Activated CD4-positive, alpha-beta T cell treated with anti-CD3 and anti-CD28 coated beads for 1 hour (primary cell): ENCODE data around the gene CCDC15.
"Not testable (repeated sequence)": the region's sequence is repeated elsewhere in the genome, so short reads cannot be mapped to it uniquely, and the experiment has no call there.

Source experiments
- DNase-seq: peaks from one replicate; pipeline ENCODE4 v3.0.0-alpha.2; 2020

Gene CCDC15

DNA sequence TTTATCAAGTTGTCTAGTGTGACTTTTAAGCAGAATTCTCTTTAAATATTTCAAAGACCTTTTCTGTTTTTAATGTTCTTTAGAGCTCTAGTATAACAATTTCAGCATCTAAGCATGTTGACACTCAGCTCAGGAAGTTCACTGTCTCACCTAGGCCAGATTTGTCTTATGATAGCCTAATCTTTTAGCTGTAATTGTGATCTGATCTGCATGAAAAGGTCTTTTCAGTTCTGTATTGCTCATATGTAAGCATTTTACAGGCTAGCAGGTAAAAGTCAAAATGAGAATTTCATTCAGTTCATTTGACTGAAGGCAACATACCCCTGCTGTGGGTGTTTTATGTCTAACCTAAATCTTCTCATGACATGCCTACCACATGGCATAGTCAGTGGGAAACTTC lies 62.4 kb downstream of the CCDC15 start:
- DNase-seq, result no peak

- DNase-seq, result no peak
These were observed 66.3 kb downstream of the CCDC15 start for GRCh38 chr11:125020342-125020741.

GRCh38 chr11:125022551-125022950 lies 68.5 kb downstream of the CCDC15 start:
- DNase-seq, result no peak

DNA sequence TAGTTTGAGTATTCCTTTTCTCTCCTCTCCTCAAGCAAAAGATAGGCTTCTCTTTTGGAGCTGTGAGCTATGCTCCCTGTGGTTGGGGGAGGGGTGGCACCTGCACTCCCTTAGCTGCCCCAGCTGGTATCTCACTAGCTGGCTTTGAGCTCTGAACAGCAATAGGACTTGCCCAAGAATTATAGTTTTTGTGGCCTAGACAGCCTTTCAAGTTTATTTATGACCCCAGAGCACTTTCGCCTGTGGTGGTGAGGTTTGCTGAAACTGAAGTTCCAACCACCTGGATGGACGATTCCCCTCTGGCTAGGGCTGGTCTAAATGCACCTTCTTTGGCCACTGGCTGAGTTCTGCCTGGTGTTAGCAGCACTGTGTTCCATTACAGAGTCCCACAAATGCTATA lies 72.0 kb downstream of the CCDC15 start:
- no peak for DNase-seq

- DNase-seq, result not testable (repeated sequence)
These were observed 75.4 kb downstream of the CCDC15 start for GRCh38 chr11:125029431-125029830.

DNA sequence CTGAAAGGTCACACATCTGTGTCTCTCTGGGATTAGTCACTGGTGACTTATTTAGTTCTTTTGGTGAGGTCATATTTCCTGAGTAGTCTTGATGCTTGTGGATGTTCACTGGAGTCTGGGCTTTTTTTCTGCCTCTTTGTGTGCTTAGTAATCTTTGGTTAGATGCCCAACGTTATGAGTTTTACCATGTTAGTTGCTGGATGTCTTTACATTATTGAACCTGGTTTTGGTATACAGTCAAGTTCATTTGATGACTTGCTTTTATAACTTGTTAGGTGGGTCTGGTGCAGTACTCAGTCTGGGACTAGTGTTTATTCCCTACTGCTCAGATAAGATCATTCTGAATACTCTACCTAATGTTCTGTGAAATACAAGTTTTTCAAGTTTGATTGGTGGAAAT lies 82.9 kb downstream of the CCDC15 start:
- no peak for DNase-seq

DNA sequence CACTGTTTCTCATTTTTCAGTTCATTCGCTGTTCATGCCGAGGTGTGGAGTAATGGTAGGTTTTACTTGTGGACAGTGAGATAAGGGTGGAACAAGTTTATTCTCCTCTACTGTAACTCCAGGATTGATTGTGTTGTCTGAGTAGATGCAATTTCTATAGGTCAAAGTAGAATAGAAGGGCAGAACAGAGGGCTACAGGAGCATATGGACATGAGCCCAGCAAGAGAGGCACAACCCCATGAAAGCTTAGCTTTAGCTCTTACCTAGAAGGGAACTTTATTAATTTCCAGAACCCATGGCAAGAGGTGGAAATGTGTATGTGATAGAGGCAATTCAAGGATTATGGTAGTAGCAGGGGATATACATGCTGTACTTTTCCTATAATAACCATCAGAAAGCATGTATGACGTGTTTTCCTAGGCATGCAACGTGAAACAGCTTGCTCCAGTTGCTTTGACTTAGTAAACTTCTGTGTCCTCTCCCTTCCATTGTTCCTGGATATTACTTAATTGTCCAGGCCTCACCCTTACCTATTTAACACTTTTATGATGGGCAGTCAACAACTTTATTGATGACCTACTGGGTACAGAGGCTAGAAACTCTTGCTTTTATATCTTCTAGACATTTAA lies 95.3 kb downstream of the CCDC15 start:
- DNase-seq, result no peak

DNA sequence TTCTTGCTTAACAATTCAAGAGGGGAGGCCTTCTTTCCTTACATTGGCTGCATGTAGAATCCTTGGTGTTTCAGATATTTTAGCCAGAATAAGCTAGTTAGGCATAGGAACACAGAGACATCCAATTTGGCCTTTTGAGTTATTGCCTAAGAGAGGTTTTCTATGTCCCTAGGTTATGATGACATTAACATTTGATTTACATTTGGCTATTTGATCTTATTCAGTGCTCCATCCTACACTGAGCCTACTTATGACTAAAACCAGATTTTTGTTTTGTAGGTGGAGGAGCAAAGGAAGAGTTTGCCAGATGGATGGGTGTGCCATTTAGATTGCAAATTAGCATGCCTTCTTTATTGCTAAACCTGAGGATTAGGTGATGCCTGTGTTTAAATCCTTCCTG lies 98.0 kb downstream of the CCDC15 start:
- DNase-seq, result no peak

- DNase-seq, result no peak
These were observed 99.2 kb downstream of the CCDC15 start for GRCh38 chr11:125053167-125053566.

DNA sequence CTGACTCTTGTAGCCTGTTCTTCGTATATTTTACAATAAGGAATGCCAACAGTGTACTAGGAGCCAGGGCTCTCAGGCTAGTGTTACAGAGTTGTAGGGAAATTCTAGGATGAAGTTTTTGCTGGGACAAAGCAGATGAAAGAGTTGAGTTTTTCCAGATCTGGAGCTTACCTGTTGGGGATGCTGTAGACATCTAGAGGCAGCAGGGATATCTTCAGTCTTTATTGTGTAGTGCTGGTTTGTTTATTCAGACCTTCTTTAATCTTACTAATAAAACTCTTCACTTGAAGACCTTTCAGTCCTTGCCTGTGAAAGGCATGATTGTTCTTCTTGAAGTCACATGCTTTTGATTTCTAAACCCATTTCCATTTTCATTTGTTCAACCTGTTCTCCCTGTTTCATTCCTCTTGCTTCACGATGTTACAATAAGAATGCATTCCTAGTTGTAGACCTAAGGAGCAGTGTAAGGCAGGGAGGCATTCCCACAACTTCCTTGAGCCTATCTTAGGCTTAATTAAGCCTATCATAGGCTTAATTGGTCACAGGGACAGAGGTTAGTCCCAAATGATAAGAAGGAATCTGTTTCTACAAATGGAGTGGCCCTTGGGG lies 101.2 kb downstream of the CCDC15 start:
- no peak for DNase-seq

DNA sequence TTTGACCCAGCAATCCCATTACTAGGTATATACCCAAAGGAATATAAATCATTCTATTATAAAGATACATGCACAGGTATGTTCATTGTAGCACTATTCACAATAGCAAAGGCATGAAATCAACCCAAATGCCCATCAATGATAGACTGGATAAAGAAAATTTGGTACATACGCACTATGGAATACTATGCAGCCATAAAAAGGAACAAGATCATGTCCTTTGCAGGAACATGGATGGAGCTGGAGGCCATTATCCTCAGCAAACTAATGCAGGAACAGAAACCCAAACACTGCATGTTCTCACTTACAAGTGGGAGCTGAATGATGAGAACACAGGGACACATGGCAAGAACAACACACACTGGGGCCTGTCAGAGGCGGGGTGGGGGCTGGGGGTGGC lies 102.1 kb downstream of the CCDC15 start:
- DNase-seq, result not testable (repeated sequence)

DNA sequence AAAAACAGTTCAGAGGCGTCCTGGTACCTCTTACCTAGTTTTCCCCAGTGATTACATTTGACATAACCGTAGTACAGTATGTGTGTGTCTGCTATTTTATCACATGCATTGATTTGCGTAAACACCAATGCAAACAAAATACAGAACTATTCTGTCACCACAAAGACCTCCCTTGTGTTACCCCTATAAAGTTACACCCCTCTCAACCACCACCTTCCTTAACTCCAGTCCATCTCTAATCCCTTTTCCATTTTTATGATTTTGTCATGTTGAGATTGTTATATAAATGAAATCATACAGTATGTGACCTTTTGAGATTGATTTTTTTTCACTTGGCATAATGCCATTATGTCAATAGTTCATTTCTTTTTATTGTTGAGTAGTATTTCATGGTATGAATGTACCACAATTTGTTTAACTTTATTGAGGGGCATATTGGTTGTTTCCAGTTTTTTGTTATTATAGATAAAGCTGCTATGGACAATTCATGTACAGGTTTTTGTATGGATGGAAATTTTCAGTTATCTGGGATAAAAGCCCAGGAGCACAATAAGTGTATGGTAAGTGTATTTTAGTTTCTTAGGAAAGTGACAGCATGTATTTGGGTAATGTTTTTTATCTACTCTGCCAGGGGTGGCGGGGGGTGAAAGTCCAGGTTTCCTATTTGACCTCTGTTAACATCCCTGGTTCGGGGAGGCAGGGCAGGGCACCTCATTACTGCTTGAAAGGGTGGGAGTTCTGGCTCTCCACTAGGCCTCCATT lies 103.1 kb downstream of the CCDC15 start:
- no peak for DNase-seq

- DNase-seq, result no peak
These were observed 103.7 kb downstream of the CCDC15 start for GRCh38 chr11:125057693-125058016.

- DNase-seq, result no peak
These were observed 107.3 kb downstream of the CCDC15 start for GRCh38 chr11:125061281-125061680.

DNA sequence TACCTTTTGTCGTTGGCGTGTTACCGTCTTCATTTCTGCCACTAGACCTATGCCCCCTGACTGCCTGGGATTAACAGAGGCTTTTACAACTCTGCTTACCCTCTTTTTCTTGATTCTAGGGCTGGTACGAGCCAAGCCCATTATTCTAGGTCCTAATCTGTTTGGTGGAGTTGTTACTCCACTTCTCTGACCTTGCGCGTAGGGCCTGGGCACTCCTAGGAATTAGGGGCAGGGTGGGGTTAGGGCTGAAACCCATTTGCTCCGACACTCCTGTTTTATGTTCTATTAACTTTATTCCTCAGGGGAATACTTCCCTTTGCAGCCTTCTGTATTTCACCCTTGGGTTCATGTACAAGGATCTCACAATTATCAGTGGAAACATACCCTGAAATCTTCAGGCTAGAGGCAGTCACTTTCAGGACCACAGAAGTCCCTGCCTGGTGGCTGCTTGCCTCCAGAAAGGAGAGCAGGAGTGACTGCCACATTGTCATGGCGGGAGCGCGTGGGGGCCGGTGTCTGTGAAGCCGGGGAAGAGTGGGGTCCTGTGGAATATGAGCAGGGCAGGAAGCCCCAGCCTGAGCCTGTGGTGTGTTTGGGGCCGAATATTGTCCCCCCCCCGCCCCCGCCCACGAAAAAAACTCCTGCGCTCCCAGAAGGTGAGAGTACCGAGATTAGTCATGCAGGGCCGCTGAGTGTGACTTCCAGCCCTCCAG lies 108.4 kb downstream of the CCDC15 start:
- no peak for DNase-seq

- no peak for DNase-seq
These were observed 109.0 kb downstream of the CCDC15 start, which contains the start of gene SLC37A2 for GRCh38 chr11:125062931-125063428. SLC37A2 (plus strand) TSS chr11:125063305; CDS start chr11:125063368, 63 bp downstream.

DNA sequence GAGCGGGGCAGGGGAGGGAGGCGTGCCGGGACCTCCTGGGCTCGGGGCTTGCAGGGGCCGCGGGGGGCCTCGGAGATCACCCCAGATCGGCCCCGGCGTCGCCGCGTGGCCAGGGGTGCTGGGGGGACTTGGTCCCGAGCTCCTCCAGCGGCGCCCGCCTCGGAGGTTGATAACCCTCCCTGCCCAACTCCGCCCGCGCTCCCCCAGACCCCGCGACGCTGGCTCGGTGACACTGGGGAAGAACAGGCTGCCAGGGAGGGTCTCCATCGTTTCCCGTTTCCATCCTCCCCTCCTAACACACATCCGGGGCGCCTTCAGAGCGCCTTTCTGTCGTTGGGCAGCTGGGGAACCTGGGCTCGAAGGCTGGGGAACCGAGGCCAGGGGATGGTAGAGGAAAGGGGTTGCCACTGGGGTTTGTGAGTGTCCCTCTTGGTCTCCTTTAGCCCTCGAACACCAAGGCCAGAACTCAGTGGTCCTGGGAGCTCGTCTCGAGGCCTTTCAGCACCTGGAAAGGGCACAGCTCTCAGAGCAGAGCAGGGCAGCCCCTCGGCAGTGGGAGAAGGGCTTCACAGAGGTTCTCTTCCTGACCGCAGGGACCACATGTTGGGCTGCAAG lies 109.5 kb downstream of the CCDC15 start:
- DNase-seq, result no peak

GRCh38 chr11:125064070-125064469 lies 110.1 kb downstream of the CCDC15 start:
- DNase-seq, result no peak

GRCh38 chr11:125068368-125068767 lies 114.4 kb downstream of the CCDC15 start:
- DNase-seq, result no peak

DNA sequence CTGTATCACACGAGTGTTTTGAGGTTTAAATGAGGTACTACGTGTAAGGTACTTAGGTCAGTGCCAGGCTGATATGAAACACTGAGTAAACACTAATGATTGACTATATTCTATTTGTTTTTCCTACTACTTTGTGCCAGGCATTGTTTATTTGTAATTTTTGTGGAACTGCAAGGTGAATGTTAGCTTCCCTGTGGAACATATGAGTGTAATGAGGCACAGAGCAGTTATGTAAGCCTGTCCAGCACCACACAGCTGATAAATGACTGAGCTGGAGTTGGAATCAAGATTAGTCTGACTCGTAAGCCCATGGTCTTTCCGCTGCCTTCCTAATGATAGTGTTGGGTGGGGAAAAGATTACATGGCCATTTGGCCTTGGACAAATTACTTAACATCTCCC lies 115.0 kb downstream of the CCDC15 start:
- DNase-seq, result no peak

- DNase-seq, result no peak
These were observed 115.8 kb downstream of the CCDC15 start for GRCh38 chr11:125069796-125070195.

GRCh38 chr11:125070699-125071254 lies 116.8 kb downstream of the CCDC15 start:
- no peak for DNase-seq

DNA sequence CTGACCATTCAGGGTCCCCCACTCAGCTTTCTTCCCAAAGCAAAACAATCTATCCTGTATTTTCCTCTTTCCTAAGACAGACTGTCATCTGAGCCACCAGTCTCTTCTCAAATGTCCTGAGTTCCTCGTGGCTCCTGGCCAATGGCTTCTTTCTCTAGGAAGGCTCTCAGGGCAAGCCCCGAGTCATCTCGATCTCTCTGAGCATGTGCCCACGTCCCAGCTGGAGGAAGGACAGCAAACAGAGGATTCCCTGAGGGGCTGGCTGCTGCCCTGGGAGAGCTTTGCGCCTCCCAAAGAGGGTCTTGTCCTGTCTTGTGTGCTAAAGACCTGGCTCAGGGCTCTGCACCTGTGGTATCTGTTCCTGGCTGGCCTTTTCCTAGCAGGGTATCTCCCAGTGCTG lies 117.4 kb downstream of the CCDC15 start:
- no peak for DNase-seq
